Hematopoietic multipotent progenitor cell treated with erythropoietin and hydrocortisone succinate and interleukin-3 and kit ligand, for 17 days (in vitro differentiated cells): Measurements from ENCODE around the gene NRXN3.

ENCODE experiments used
- DNase-seq: peaks from one replicate; pipeline ENCODE4 v3.0.0-alpha.2; 2015; ENCODE audit warnings: low spot score

Gene NRXN3

GRCh38 chr14:78242086-78242485 is 71.9 kb downstream of the NRXN3 start:
- no peak for DNase-seq

- DNase-seq: no peak
Measured at GRCh38 chr14:78243187-78243586, 73.0 kb downstream of the NRXN3 start.

- DNase-seq: no peak
Measured at GRCh38 chr14:78245238-78245637, 75.1 kb downstream of the NRXN3 start.

GRCh38 chr14:78248501-78249090 is 78.4 kb downstream of the NRXN3 start:
- no peak for DNase-seq

- no peak for DNase-seq
Measured at GRCh38 chr14:78251308-78251707, 81.1 kb downstream of the NRXN3 start.

- no peak for DNase-seq
Measured at GRCh38 chr14:78253986-78254385, 83.8 kb downstream of the NRXN3 start.

GRCh38 chr14:78254911-78255461 is 84.8 kb downstream of the NRXN3 start:
- peak; percentile 6 for DNase-seq

- no peak for DNase-seq
Measured at GRCh38 chr14:78259831-78260230, 89.7 kb downstream of the NRXN3 start.

- no peak for DNase-seq
Measured at GRCh38 chr14:78278464-78279250, 108.5 kb downstream of the NRXN3 start.

GRCh38 chr14:78282437-78282836 is 112.3 kb downstream of the NRXN3 start:
- DNase-seq: no peak

GRCh38 chr14:78286210-78286609 is 116.0 kb downstream of the NRXN3 start:
- DNase-seq: no peak

- no peak for DNase-seq
Measured at GRCh38 chr14:78292003-78292402, 121.8 kb downstream of the NRXN3 start.

- DNase-seq: no peak
Measured at GRCh38 chr14:78297858-78298257, 127.7 kb downstream of the NRXN3 start.

- DNase-seq: no peak
Measured at GRCh38 chr14:78298298-78298697, 128.1 kb downstream of the NRXN3 start.

- DNase-seq: no peak
Measured at GRCh38 chr14:78302841-78303240, 132.7 kb downstream of the NRXN3 start.

- no peak for DNase-seq
Measured at GRCh38 chr14:78307671-78308070, 137.5 kb downstream of the NRXN3 start.

- DNase-seq: no peak
Measured at GRCh38 chr14:78308079-78308478, 137.9 kb downstream of the NRXN3 start.

GRCh38 chr14:78310272-78310671 is 140.1 kb downstream of the NRXN3 start:
- no peak for DNase-seq

- DNase-seq: no peak
Measured at GRCh38 chr14:78313499-78313898, 143.3 kb downstream of the NRXN3 start.

- DNase-seq: no peak
Measured at GRCh38 chr14:78314484-78314883, 144.3 kb downstream of the NRXN3 start.

GRCh38 chr14:78316052-78316451 is 145.9 kb downstream of the NRXN3 start:
- DNase-seq: no peak

- no peak for DNase-seq
Measured at GRCh38 chr14:78316786-78317185, 146.6 kb downstream of the NRXN3 start.

GRCh38 chr14:78319406-78319805 is 149.2 kb downstream of the NRXN3 start:
- DNase-seq: peak; percentile 76
